Parathyroid adenoma (tissue), 2 donors: Measurements from ENCODE around the gene STX8.
A peak's percentile ranks its signal among the peaks of the same experiment; 100 is the strongest.

Experiments used
- H2AFZ ChIP-seq: fragments of 300-600 bp; sonication (generic); one replicate; pipeline ENCODE4 v1.7.0; 2017; ENCODE audit warnings: antibody characterized with exemption, mild to moderate bottlenecking
- H3K27ac ChIP-seq: fragments of 300-600 bp; sonication (generic); one replicate; pipeline ENCODE4 v1.7.0; 2017
- H3K27me3 ChIP-seq: fragments of 300-600 bp; sonication (generic); one replicate; pipeline ENCODE4 v1.7.0; 2017; ENCODE audit warnings: low read length; ENCODE audit not compliant: control insufficient read depth, insufficient read depth
- H3K36me3 ChIP-seq: fragments of 300-600 bp; sonication (generic); one replicate; pipeline ENCODE4 v1.7.0; 2017; ENCODE audit warnings: low read length; ENCODE audit not compliant: control insufficient read depth, insufficient read depth
- H3K4me1 ChIP-seq: fragments of 300-600 bp; sonication (generic); one replicate; pipeline ENCODE4 v1.7.0; 2017; ENCODE audit warnings: control low read depth
- H3K4me2 ChIP-seq: fragments of 300-600 bp; sonication (generic); one replicate; pipeline ENCODE4 v1.7.0; 2017; ENCODE audit warnings: low read length
- H3K4me3 ChIP-seq: fragments of 300-600 bp; sonication (generic); one replicate; pipeline ENCODE4 v1.7.0; 2017; ENCODE audit warnings: low read depth, low read length
- H3K79me2 ChIP-seq: fragments of 300-600 bp; sonication (generic); one replicate; pipeline ENCODE4 v1.7.0; 2017; ENCODE audit warnings: control low read depth
- H3K9ac ChIP-seq: fragments of 300-600 bp; sonication (generic); one replicate; pipeline ENCODE4 v1.7.0; 2017; ENCODE audit warnings: mild to moderate bottlenecking
- H3K9me3 ChIP-seq: fragments of 300-600 bp; sonication (generic); one replicate; pipeline ENCODE4 v1.7.0; 2017; ENCODE audit warnings: low read length; ENCODE audit not compliant: control insufficient read depth
- TF ChIP-seq, protein P1 (sequence below): fragments of 300-600 bp; sonication (generic); IDR thresholded peaks from one replicate; pipeline ENCODE4 v1.7.0; 2017; ENCODE audit warnings: antibody characterized with exemption, mild to moderate bottlenecking
- donor health status: primary hyperparathyroidism.

STX8 gene

DNA sequence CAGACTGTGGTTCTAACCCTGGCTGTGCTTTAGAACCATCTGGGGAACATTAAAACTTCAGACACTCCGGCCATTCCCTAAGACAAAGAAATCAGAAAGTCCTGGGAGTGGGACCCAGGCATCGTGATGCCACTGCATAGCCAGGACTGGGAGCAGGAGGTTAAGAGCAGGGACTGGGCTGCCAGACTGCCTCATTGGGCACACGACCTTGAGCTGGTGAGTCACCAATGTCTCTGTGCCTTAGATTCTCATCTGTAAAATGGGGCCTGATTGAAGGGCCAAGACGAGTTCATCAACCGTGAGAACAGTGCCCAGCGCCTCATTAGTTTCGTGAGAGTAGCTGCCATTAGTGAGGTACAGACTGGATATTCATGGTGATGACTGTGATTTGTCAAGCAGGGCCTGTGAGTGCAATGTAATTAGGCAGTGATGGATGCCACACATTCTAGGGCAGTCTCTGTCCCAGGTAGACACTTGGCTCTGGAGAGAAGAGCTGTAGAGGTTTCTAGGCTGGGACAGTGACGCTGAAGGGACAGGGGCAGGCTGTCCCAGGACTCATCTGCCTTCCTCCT lies 357.5 kb downstream of the STX8 start:
- TF ChIP-seq, protein P1, sequence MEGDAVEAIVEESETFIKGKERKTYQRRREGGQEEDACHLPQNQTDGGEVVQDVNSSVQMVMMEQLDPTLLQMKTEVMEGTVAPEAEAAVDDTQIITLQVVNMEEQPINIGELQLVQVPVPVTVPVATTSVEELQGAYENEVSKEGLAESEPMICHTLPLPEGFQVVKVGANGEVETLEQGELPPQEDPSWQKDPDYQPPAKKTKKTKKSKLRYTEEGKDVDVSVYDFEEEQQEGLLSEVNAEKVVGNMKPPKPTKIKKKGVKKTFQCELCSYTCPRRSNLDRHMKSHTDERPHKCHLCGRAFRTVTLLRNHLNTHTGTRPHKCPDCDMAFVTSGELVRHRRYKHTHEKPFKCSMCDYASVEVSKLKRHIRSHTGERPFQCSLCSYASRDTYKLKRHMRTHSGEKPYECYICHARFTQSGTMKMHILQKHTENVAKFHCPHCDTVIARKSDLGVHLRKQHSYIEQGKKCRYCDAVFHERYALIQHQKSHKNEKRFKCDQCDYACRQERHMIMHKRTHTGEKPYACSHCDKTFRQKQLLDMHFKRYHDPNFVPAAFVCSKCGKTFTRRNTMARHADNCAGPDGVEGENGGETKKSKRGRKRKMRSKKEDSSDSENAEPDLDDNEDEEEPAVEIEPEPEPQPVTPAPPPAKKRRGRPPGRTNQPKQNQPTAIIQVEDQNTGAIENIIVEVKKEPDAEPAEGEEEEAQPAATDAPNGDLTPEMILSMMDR = no peak
- Histone ChIP-seq H3K79me2 (no peaks in the 10 kb centered on the region), H2AFZ (no peak overlapping the region), H3K4me3 (no peak overlapping the region), H3K36me3 (no peaks in the 10 kb centered on the region), H3K27me3 (no peaks in the 10 kb centered on the region), H3K9me3 (no peaks in the 10 kb centered on the region), H3K27ac (no peak overlapping the region), H3K9ac (no peak overlapping the region), H3K4me1 (no peaks in the 10 kb centered on the region), H3K4me2 (no peak overlapping the region)

DNA sequence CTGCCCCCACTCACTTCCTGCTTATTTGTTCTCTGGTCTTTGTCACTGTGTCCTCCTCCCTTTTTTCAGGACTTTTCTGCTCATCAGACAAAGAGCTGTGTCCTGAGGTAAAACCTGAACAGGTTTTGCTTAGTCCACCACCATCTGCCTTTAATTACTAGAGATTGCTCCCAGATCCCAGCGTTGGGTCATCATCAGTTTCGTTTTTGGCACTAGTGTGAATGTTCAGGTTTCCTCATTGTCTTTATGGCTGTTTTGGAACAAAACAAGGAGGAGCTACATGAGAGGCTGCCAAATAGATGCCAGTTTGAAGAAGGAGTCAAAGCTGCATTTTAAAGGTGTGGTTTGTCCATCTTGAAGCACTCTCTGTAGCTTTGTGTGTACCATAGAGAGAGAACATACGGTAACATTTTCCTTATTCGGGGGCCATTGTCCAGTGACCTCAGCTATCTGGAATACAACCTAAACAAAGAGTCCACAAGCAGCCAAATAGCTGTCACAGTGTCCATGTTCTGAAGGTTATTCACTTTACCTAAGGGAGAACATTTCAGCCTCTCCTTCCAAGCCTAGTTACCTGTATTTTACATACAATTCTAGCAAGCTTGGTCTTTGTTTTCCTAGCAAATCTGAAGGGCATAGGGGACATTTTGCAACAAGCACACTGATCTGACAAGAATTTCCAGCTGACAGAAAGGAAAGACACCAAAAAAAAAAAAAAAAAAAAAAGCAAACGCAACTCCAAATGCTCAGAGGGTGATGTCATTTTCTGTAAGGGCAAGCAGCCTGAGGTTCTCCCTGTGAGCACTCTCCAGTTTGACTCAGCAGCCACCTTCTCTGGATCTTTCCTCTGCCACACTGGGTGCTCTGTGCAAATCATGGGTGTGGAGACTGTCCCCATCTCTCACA lies 358.2 kb downstream of the STX8 start:
- Histone ChIP-seq H2AFZ (peak overlapping the region; percentile 14), H3K9ac (no peak overlapping the region), H3K27me3 (no peaks in the 10 kb centered on the region), H3K9me3 (no peaks in the 10 kb centered on the region), H3K4me2 (no peak overlapping the region), H3K79me2 (no peaks in the 10 kb centered on the region), H3K36me3 (no peaks in the 10 kb centered on the region), H3K27ac (no peak overlapping the region), H3K4me1 (no peaks in the 10 kb centered on the region), H3K4me3 (no peak overlapping the region)
- TF ChIP-seq, protein P1 = no peak

DNA sequence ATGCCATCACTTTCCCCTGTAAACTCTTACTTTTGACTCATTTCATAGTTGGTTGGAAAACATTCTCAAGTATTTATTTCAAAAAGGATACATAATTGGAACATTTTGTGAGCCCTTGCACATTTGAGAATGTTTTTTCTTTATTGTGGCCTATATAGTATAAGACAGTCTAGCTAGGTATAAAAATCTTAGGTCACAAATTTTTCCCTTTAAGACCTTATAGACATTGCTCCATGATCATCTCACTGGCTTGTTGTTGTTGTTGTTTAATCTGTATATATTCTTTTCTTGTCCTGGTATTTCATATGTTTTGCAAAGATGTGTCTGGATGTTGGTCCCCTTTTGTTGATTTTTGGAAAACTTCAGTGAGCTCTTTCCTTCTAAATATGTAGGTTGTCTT lies 360.2 kb downstream of the STX8 start:
- no peaks in the 10 kb centered on the region for H3K36me3 ChIP-seq
- no peaks in the 10 kb centered on the region for H3K4me1 ChIP-seq
- TF ChIP-seq, protein P1 = no peak
- H3K27ac ChIP-seq = no peak overlapping the region
- no peaks in the 10 kb centered on the region for H3K9me3 ChIP-seq
- H3K27me3 ChIP-seq = no peaks in the 10 kb centered on the region
- H3K4me2 ChIP-seq = no peak overlapping the region
- H2AFZ ChIP-seq = no peak overlapping the region
- no peak overlapping the region for H3K9ac ChIP-seq
- no peak overlapping the region for H3K4me3 ChIP-seq
- H3K79me2 ChIP-seq = no peaks in the 10 kb centered on the region

DNA sequence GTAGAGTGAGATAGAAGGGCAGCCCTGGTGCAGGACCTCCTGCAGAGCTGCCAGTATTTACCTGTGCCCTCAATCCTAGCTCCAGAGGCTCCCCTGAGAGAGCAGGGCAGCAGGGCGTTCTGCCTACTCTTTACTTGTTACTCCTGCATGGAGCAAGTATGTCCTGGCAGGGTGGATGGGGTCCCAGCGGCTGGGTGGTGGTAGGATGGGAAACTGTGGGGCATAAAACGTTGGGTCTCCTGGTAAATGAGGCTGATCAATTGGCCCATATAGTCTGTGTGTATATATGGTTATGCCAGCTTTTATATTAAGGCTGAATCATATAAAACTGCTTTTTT lies 362.3 kb downstream of the STX8 start:
- H3K4me2 ChIP-seq = no peak overlapping the region
- TF ChIP-seq, protein P1 = no peak
- no peak overlapping the region for H3K27ac ChIP-seq

More for the DNA sequence above, 362.3 kb downstream of the STX8 start:
- Histone ChIP-seq H3K9me3 (no peaks in the 10 kb centered on the region), H3K4me1 (no peaks in the 10 kb centered on the region), H3K9ac (no peak overlapping the region), H3K36me3 (no peaks in the 10 kb centered on the region), H3K4me3 (no peak overlapping the region), H3K79me2 (no peaks in the 10 kb centered on the region), H2AFZ (no peak overlapping the region), H3K27me3 (no peaks in the 10 kb centered on the region)
